Smooth muscle cell (in vitro differentiated cells): ENCODE data around the gene CHL1. TPM values are rescaled to one million over a fixed set of nuclear protein-coding genes. Genes with fewer than 3 reads are reported as not detected.
A peak's percentile ranks its signal among the peaks of the same experiment; 100 is the strongest.

Experiments
- DNase-seq: peaks from one replicate; lab custom pipeline; 2025; ENCODE audit not compliant: unreplicated experiment; lab: John Stamatoyannopoulos, UW
- H2AFZ ChIP-seq: fragments of 200-600 bp; sonication (generic); 2 replicates; pipeline ENCODE4 v1.6.0; 2016; ENCODE audit warnings: antibody characterized with exemption, low read depth, mild to moderate bottlenecking
- H3F3A ChIP-seq: fragments of 200-600 bp; sonication (generic); 2 replicates; pipeline ENCODE4 v1.6.0; 2017; ENCODE audit warnings: antibody characterized with exemption, low read depth
- H3K27ac ChIP-seq: fragments of 200-600 bp; sonication (generic); 2 replicates; pipeline ENCODE4 v1.5.1; 2016; ENCODE audit warnings: low read depth, mild to moderate bottlenecking
- H3K27me3 ChIP-seq: fragments of 200-600 bp; sonication (generic); 2 replicates; pipeline ENCODE4 v1.6.1; 2016; ENCODE audit warnings: low read depth, mild to moderate bottlenecking
- H3K36me3 ChIP-seq: fragments of 200-600 bp; sonication (generic); 2 replicates; pipeline ENCODE4 v1.5.1; 2016; ENCODE audit warnings: low read depth
- H3K4me1 ChIP-seq: fragments of 200-600 bp; sonication (generic); 2 replicates; pipeline ENCODE4 v1.5.1; 2016; ENCODE audit warnings: low read depth
- H3K4me2 ChIP-seq: fragments of 200-600 bp; sonication (generic); 2 replicates; pipeline ENCODE4 v1.6.0; 2016; ENCODE audit warnings: mild to moderate bottlenecking
- H3K4me3 ChIP-seq: fragments of 200-600 bp; sonication (generic); 2 replicates; pipeline ENCODE4 v1.5.1; 2016; ENCODE audit warnings: mild to moderate bottlenecking
- H3K79me2 ChIP-seq: fragments of 200-600 bp; sonication (generic); 2 replicates; pipeline ENCODE4 v1.6.0; 2016; ENCODE audit warnings: low read depth, mild to moderate bottlenecking
- H3K9ac ChIP-seq: fragments of 200-600 bp; sonication (generic); 2 replicates; pipeline ENCODE4 v1.6.0; 2016; ENCODE audit warnings: low read depth
- H3K9me3 ChIP-seq: fragments of 200-600 bp; sonication (generic); replicated peaks from 2 replicates; pipeline ENCODE4 v1.5.1; 2016; ENCODE audit warnings: low read depth
- H4K20me1 ChIP-seq: fragments of 200-600 bp; sonication (generic); 2 replicates; pipeline ENCODE4 v1.6.0; 2016; ENCODE audit warnings: low read depth
- CTCF ChIP-seq: fragments of 200-600 bp; sonication (generic); IDR thresholded peaks from 2 replicates; pipeline ENCODE4 v1.5.1; 2017; ENCODE audit warnings: borderline replicate concordance, mild to moderate bottlenecking, antibody characterized with exemption; ENCODE audit not compliant: insufficient read depth, poor library complexity, severe bottlenecking
- WGBS: methylation state at CpG from one replicate; pipeline ENCODE4 v1.1.7; 2016; ENCODE audit warnings: low lambda C conversion rate; 5-methylcytosine and 5-hydroxymethylcytosine counted together
- polyA plus RNA-seq: library from polyadenylated mRNA; unstranded; fragments of >200 nt; fragmentation: Nextera tagmentation; extraction: Ambion mirVana; gene quantifications from 2 replicates; pipeline ENCODE4 v1.2.1, GENCODE V29; 2016
- total RNA-seq: library from RNA; depleted of rRNA; stranded (reverse); fragments of >200 nt; gene quantifications from 2 replicates; pipeline ENCODE4 v1.2.3, GENCODE V29; 2014

Gene CHL1
- total and polyA plus RNA-seq, 2 experiments from 2014 or later = not detected

GRCh38 chr3:339351-339750, 142.8 kb downstream of the CHL1 start:
- no peak overlapping the region for H3K27ac ChIP-seq
- no peaks in the 10 kb centered on the region for H3K27me3 ChIP-seq
- no peaks in the 10 kb centered on the region for H3F3A ChIP-seq
- no peak for TF ChIP-seq CTCF
- no peaks in the 10 kb centered on the region for H4K20me1 ChIP-seq
- no peaks in the 10 kb centered on the region for H3K9me3 ChIP-seq
- H3K4me3 ChIP-seq = no peak overlapping the region
- no peak for DNase-seq
- H3K79me2 ChIP-seq = no peaks in the 10 kb centered on the region
- no peaks in the 10 kb centered on the region for H3K36me3 ChIP-seq
- 72% methylated on average over 5 of the region's 5 CpGs for WGBS
- no peak overlapping the region for H3K4me2 ChIP-seq
- H3K9ac ChIP-seq = no peak overlapping the region
- H2AFZ ChIP-seq = no peak overlapping the region
- H3K4me1 ChIP-seq = no peaks in the 10 kb centered on the region

- DNase-seq = no peak
- H3K9me3 ChIP-seq = no peaks in the 10 kb centered on the region
- no peak overlapping the region for H3K27ac ChIP-seq
- no peak overlapping the region for H3K4me3 ChIP-seq
- H2AFZ ChIP-seq = no peak overlapping the region
- no peaks in the 10 kb centered on the region for H3K27me3 ChIP-seq
- H3K4me2 ChIP-seq = no peak overlapping the region
- no peak for TF ChIP-seq CTCF
- no peaks in the 10 kb centered on the region for H3F3A ChIP-seq
- 88% methylated on average over 4 of the region's 4 CpGs for WGBS
- no peaks in the 10 kb centered on the region for H3K79me2 ChIP-seq
- no peaks in the 10 kb centered on the region for H4K20me1 ChIP-seq
- no peak overlapping the region for H3K9ac ChIP-seq
- H3K4me1 ChIP-seq = no peaks in the 10 kb centered on the region
- no peaks in the 10 kb centered on the region for H3K36me3 ChIP-seq
Observed at GRCh38 chr3:341998-342397, 145.4 kb downstream of the CHL1 start.

- no peaks in the 10 kb centered on the region for H3K79me2 ChIP-seq
- H3K4me1 ChIP-seq = peaks cover 5% of the 10 kb centered on the region
- no peaks in the 10 kb centered on the region for H4K20me1 ChIP-seq
- WGBS = 97% methylated on average over 1 of the region's 1 CpG
- no peak overlapping the region for H3K4me3 ChIP-seq
- no peak overlapping the region for H3K4me2 ChIP-seq
- no peaks in the 10 kb centered on the region for H3K9me3 ChIP-seq
- no peaks in the 10 kb centered on the region for H3F3A ChIP-seq
- H3K9ac ChIP-seq = no peak overlapping the region
- peaks cover 22% of the 10 kb centered on the region for H3K27me3 ChIP-seq
- no peaks in the 10 kb centered on the region for H3K36me3 ChIP-seq
- peak overlapping the region; percentile 59 for H3K27ac ChIP-seq
- no peak for TF ChIP-seq CTCF
- no peak overlapping the region for H2AFZ ChIP-seq
- no peak for DNase-seq
Observed at GRCh38 chr3:346186-346585, 149.6 kb downstream of the CHL1 start.

GRCh38 chr3:347581-347980, 151.0 kb downstream of the CHL1 start:
- H3K27me3 ChIP-seq = peaks cover 27% of the 10 kb centered on the region
- 75% methylated on average over 3 of the region's 3 CpGs for WGBS
- H3K4me2 ChIP-seq = no peak overlapping the region

More at GRCh38 chr3:347581-347980, 151.0 kb downstream of the CHL1 start:
- Histone ChIP-seq H2AFZ (no peak overlapping the region), H3K79me2 (no peaks in the 10 kb centered on the region), H4K20me1 (no peaks in the 10 kb centered on the region), H3K36me3 (no peaks in the 10 kb centered on the region), H3F3A (no peaks in the 10 kb centered on the region), H3K4me1 (peaks cover 5% of the 10 kb centered on the region), H3K27ac (no peak overlapping the region), H3K9me3 (no peaks in the 10 kb centered on the region), H3K4me3 (no peak overlapping the region), H3K9ac (no peak overlapping the region)
- DNase-seq = no peak
- no peak for TF ChIP-seq CTCF
